GM19328 (cell line): Measurements from ENCODE around the gene THUMPD1.
"Not testable (repeated sequence)": the region's sequence is repeated elsewhere in the genome, so short reads cannot be mapped to it uniquely, and the experiment has no call there.

Experiments
- ATAC-seq: cut with Tn5 transposase; IDR thresholded peaks from one replicate; pipeline ENCODE4 v1.9.1; 2021; ENCODE audit warnings: mild to moderate bottlenecking, moderate library complexity; ENCODE audit not compliant: unreplicated experiment

The THUMPD1 gene

DNA sequence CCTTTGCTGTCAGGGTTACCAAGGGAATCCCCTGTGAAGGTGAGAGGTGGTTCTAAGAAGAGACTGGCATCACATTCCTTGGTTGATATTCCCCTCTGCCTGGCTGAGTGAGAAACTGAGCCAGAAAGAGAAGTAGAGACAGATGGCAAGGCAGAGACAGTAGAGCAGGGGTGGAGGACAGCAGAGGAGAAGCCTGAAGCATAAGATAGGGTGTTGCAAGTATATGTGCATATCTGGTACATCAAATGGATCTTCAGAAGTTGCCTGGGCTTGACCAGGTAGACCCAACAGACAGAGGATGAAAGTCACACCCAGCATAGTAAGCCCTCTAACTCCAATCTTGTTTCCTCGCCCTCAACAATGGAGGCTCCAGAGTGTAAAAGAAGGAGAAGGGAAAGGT lies 7.9 kb upstream of the THUMPD1 start:
- ATAC-seq: no peak

DNA sequence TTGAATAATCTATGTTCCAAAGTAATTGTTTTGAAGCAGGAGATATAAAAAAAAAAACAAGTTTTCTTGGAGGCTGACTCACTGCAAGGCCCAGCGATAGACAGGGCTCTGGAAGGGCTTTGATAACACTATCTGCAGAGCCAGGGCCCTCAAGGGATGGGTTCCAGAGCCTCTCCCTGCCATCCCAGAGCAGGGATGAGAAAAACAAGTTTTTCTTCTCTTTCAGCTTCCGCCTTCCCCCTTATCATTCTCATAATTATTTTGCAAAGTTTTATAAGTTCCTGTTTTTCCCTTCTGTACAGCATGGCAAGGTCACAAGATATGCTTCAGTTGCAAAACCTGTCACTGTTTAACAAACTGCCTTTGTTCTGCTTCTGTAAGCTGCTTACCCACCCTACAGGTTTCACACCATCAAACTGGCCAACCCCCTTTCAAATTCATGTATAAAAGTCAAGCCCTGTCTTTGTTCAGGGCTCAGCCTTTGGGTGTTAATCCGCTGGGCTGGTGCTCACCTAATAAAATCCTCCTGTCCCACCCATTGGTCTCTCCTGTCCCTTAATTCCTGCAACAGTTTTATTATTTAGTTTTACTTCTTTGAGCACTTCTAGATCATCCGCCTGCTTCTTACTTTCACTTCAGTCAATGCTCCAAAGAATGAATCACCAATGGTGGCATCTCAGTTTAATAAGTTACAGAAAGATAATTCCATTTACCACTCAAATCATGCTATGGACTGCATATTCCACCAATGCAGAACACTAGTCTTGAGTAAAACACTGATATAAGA lies 5.6 kb upstream of the THUMPD1 start:
- no peak for ATAC-seq

DNA sequence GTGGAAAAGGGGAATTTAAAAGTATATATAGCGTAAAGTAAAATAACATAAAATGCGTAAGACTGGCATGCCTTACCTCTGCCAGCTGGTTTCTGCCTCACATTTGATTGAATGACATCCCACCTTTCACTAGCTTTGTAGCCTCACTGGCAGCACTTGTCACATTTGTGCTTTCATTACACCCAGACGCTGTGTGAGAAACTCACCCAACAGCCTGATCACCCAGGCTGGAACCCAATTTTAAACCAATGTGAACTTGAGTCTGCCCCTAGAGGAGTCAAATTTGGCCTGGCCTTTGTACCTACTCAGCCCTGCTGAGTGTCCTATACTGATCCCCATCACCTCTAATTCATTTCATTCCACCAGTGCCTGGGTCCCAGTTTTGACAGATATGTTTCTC lies 4.8 kb upstream of the THUMPD1 start:
- ATAC-seq: no peak

DNA sequence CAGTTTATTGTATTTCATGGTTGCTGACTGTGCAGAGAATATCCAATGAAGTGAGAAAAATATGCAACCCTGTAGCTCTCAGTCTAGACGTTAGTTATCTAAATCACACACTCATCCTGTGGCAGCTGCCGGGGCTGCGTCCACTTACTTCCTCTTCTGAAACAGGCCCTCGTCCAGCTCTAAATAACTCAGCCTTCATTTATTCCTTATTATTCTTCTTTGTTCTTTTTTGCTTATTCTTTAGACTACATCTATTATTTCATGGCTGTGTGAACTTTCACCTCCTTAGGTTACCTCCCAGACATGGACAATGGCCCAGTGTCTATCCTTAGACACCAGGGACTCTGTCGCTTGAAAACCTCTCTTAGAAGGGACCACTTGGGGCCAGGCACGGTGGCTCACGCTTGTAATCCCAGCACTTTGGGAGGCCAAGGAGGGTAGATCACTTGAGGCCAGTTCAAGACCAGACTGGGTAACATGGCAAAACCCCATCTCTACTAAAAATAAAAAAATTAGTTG lies 3.4 kb upstream of the THUMPD1 start:
- no peak for ATAC-seq

DNA sequence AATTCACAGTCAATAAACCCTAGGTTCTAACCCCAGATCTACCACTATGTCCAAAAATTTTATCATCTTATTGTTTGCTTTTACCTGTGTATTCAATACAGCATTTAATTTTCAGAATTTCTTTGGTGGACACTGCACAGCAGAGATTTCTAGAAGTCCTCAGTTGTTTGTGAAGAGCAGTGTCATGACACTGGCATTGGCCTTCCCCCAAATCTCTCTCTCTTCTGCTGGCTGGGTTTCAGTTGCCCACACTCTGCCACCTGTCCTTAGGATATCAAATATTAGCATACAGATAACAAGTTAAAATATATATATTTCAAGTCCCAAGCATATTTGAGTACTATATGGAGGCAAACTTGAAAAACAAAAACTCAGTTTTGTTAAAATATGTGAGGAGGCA lies 2.0 kb upstream of the THUMPD1 start:
- no peak for ATAC-seq

DNA sequence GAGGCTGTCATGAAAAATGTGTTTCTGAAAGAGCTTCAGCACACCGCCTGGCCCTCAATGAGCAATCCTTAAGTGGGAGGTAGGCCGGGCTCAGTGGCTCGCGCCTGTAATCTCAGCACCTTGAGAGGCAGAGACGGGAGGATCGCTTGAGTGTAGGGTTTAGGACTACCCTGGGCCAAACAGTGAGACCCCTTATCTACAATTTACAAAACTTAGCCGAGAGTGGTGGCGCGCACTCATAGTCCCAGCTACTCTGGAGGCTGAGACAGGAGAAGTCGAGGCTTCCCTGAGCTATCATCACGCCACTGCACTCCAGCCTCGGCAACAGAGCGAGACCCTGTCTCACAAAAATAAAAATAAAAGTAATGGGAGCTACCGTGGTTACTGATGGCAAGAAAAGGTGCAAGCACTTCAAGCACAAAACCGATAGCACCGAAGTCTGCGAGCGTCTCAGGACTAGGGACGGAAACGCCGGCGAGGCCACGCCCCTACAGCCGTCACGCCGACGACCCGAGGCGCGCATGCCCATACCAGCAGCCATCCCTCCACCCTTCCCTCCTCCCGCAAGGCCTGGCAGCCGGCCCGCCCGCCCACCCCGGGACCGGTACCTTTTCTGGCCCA lies 607 bp downstream of the THUMPD1 start:
- ATAC-seq: peak; percentile 76

DNA sequence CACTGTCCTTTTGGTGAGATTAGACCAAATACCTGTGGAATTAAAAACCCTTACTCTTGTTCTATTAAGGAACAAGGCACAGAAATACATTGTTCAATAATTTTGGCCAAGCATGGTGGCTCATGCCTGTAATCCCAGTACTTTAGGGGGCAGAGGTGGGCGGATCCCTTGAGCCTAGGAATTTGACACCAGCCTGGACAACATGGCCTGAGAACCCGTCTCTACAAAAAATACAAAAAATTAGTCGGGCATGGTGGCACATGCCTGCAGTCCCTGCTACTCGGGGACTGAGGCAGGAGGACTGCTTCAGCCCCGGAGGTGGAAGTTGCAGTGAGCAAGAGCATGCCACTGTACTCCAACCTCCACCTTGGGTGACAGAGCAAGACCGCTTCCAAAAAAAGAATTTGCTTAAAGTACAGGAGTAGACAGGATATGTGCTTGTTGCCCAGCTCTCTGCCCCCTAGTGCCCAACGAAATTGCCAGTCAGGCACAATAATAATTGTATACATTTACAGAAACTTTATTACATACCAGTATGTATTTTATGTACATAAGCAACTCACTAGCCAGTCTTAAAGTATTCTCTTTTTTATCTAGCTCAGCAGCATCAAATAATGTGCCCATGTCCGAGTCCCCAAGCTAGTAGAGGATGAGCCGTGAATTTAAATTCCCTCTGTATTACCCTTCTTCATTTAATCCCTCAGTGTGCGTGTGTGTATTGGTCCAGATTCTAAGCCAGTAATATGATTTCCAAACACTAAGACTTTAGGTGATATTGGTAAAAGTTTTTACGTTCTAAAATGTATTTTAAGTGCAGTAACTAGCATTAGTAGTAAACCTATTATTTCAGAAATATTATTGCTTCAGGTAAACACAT lies 1.4 kb downstream of the THUMPD1 start:
- ATAC-seq: no peak

DNA sequence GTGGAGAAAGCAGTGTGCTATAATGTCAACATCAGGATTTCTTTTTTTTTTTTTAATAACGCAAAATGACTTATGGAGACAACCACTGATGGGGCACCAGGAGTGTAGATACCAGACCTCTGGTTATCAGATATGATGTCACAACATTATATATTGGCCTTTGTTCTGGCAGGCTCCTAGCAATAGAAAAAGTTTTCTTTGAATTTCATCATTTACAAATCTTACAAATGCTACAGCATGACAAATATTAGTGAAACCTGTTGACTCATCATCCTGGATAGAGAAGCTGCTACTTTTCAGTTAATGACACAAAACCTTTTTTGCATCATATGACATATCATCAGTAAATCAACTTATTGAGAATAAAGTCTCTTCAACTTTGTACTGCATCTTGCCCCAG lies 6.1 kb downstream of the THUMPD1 start:
- no peak for ATAC-seq

DNA sequence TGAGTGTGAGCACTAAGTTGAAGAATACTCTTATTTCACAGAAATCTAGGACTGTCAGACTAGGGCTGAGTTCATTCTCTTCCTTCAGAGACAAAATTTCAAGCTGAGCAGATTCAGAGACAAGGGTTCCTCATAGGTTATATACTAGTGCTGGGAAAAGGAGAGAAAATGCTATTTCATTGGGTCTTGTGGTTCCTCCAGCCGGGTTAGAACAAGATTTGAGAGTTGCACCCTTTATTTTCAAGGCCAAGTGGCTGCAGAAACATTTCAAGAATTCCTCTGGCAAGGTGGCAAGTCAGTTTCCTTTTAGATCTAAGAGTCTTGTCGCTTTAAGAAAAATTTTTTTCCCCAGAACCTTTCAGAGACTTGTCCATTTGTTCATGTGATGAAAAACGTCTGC lies 6.8 kb downstream of the THUMPD1 start:
- no peak for ATAC-seq

DNA sequence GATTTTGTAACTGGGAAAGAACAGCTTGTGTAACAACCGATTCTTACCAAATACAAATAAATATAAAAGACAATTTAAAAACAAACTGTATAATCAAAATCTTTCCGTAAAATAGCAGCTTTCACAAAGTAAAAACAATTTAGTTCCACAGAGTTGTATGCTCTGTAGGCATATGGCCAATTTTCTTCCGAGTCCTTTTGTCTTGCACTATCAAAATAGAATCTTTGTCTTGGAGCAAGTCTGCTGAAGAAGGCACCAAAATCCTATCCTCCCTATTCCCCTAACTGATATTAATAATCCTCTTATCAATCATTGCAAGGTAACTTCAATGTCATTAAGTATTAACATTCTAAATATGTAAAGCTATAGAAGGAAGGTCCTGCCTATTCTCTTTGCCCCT lies 7.6 kb downstream of the THUMPD1 start:
- ATAC-seq: no peak

DNA sequence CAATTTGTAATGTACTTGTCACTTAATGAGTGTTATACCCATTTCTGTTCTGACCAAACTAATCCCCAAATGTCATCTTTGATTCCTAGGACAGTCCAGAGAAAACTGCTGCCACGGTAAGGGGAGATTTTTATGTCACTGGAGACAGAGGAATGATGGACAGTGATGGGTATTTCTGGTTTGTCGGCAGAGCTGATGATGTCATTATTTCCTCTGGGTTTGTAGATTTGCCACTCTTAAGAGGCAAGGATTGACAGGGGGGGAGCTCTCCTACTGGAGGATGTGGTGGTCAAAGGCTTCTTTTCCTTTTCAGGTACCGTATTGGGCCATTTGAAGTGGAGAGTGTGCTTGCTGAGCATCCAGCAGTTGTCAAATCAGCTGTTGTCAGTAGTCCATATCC lies 12.5 kb downstream of the THUMPD1 start:
- ATAC-seq: no peak

DNA sequence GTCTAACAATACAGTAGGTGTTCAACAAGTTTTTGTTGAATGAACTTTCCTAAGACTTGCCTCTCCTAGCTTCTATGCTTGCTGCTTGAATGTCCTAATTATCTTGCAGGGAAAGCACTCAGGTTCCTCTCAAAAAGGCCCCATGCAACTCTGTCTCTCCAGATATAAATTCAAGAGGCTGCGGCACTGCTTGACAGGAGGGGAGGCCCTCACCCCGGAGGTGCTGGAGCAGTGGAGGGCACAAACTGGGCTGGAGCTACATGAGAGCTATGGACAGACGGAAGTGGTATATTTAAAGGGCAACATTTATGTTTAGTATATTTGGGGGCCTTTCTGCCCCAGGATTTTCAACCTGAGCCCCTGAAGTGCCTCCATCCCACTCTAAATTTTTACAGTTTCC lies 14.4 kb downstream of the THUMPD1 start:
- ATAC-seq: no peak

DNA sequence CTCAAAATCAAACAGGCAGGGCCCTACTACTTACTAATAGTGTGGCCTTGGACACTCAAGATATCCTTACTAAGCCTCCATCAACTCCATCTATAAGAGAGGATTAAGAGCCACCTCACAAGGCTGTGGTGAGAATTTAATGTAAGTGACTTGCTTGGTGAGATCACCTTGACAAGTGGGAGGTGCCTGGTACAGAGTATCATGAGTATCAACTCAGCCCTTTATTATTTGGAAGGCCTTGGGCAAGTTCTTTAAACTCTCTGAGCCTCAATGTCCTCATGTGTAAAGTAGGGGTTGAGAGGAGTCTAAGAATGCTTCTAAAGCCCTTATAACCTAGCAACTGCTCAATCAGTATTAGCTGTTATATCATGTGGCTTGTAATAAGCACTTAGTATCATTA lies 15.0 kb downstream of the THUMPD1 start:
- ATAC-seq: no peak

DNA sequence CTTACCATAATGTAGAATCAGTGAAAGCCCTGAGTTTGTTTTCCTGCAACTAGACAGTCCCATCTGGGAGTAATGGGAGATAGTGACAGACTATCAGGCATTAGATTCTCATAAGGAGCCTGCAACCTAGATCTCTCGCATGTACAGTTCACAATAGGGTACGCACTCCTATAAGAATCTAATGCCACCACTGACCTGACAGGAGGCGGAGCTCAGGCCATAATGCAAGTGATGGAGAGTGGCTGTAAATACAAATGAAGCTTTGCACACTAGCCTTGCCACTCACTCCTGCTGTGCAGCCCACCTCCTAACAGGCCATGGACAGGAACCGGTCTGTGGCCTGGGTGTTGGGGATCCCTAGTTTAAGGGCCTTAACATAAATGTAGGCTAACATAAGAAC lies 21.4 kb downstream of the THUMPD1 start:
- no peak for ATAC-seq

DNA sequence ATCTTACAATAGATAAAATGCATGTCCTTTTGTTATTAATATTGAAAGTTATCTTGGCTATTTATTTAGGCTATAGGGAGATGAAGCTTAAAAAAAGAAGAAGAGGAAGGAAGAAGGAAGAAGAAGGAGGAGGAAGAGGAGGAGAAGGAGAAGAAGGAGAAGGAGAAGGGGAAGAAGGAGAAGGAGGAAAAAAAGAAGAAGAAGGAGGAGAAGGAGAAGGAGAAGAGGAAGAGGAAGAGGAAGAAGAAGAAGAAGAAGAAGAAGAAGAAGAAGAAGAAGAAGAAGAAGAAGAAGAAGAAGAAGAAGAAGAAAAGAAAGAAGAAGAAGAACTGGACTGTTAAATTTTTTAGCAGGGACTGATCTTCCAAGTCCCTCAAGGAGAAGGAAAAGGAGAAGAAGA lies 23.9 kb downstream of the THUMPD1 start:
- not testable (repeated sequence) for ATAC-seq

DNA sequence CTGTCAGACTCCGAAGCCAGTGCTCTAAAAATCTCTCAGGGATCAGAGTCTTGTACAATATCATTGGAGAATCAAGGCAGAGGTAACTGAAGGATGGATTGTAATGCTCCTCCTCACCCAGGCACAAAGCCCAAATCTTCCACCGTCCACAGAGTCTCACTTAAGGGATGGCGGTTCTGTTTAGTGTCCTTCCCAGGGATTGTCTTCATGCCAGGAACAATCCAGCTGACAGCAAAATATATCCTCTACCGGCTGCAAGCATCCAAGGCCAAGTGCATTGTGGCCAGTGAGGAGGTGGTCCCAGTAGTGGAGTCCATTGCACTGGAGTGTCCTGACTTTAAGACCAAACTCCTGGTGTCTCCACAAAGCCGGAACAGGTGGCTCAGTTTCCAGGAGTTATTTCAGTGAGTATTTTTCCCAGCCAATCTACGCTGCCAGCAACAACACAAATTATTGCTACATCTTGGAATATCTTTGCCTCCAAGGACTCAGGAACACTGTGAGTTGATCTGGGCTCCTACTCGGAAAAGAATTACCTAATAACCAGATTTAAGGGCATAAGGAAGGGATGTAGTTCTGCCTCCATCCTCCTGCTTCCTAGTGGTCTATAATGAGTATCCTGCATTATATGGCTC lies 30.2 kb downstream of the THUMPD1 start:
- ATAC-seq: no peak

DNA sequence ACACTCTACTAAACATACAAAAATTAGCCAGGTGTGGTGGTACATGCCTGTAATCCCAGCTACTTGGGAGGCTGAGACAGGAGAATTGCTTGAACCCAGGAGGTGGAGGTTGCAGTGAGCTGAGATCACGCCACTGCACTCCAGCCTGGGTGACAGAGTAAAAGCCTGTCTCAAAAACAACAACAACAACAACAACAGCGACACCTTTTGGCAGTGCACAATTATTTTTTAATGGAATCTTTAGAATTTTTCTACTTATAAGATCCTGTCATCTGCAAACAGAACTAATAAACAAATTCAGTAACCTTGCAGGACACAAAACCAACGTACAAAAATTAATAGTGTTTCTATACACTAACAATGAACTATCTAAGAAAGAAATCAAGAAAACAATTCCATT lies 33.5 kb downstream of the THUMPD1 start:
- ATAC-seq: not testable (repeated sequence)

DNA sequence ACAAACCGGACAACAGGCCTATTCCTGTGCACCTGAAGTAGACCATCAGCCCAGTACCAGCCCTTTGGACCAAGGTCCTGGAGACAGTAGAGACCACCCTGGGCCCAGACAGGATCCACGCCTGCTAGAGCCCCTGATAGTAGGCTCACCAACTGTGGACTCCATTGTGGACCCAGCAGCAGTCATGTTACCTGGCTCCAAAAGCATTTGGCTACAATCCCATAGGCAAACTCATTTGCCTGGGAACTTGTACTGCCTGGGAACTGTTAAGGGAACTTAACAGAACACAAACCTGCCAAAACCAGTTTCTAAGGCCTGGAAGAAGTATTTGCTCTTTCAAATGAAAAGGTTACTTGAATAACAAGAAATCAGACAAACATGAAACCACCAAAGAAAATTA lies 34.2 kb downstream of the THUMPD1 start:
- ATAC-seq: no peak

DNA sequence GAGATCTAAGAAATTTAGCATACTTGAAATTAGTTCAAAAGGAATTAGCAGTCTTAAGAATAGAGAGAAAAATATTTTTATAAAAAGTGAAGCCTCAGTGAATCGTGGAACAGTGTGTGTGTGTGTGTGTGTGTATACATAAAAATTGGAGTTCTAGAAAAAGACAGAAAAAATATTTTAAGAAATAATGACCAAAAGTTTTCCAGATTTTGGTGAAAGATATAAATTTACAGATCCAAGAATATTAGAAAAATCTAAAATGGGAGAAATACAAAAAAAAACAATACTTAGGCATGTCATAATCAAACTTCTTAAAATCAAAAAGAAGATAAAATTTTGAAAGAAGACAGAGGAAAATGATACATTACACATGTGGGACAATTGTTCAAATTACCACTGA lies 35.6 kb downstream of the THUMPD1 start:
- not testable (repeated sequence) for ATAC-seq

DNA sequence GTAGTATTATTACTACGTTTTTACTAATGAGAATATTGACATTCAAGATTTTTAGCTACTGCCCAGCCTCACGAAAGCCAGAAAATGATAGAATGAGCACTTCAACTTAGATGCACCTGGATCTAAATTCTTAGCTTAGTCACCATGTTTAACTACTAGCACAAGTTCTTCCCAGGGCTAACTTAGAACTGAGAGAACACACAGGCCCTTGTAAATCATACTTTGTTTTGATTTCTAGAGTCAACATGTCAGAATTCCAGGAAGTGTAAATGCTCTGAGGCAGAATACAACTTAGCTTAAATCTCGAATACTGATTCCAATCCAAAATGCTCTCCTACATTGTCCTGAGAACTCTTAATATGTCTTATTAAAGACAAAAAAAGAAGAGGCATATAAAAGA lies 37.3 kb downstream of the THUMPD1 start:
- ATAC-seq: no peak

DNA sequence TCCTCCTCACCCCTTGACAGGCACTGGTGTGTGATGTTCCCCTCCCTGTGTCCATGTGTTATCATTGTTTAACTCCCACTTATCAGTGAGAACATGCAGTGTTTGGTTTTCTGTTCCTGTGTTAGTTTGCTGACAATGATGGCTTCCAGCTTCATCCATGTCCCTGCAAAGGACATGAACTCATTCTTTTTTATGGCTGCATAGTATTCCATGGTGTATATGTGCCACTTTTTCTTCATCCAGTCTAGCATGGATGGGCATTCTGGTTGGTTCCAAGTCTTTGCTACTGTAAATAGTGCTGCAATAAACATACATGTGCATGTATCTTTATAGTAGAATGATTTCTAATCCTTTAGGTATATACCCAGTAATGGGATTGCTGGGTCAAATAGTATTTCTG lies 39.9 kb downstream of the THUMPD1 start:
- ATAC-seq: not testable (repeated sequence)
